ENCODE measurements around the gene TNNT1. TPM values are rescaled to one million over a fixed set of nuclear protein-coding genes. Genes with fewer than 3 reads are reported as not detected.

Gene TNNT1
- total RNA-seq, 2 donors from 2014 or later: 22.9 to 66.7 TPM

- H3K9me3 Mint-ChIP-seq: peaks cover 4% of the 10 kb centered on the region
- Histone ChIP-seq H3K36me3 (ENCODE audit: control insufficient read depth, insufficient read depth, low read length) (no peaks in the 10 kb centered on the region), H3K27ac (ENCODE audit: low read depth, low read length) (no peak overlapping the region), H3K4me1 (ENCODE audit: control insufficient read depth, insufficient read depth, low read length) (no peaks in the 10 kb centered on the region), H3K4me3 (ENCODE audit: low read length) (no peak overlapping the region), H3K9me3 (ENCODE audit: control insufficient read depth, low read length) (peaks cover 8% of the 10 kb centered on the region), H3K9ac (ENCODE audit: extremely low read depth, low read length, poor library complexity, severe bottlenecking) (no peak overlapping the region), H3K27me3 (ENCODE audit: control insufficient read depth, insufficient read depth, low read length, poor library complexity, severe bottlenecking) (no peaks in the 10 kb centered on the region)
- DNase-seq: no peak
- H3K27me3 Mint-ChIP-seq (ENCODE audit: insufficient read depth): peaks cover 65% of the 10 kb centered on the region
- H3K4me1 Mint-ChIP-seq: peaks cover 6% of the 10 kb centered on the region
- TF ChIP-seq CTCF (conservative IDR thresholded peaks at IDR 0.05): no peak
- peaks cover 11% of the 10 kb centered on the region for H3K36me3 Mint-ChIP-seq (ENCODE audit: low read depth)
- WGBS, 2 experiments (ENCODE audit: insufficient coverage in 1 of 2, insufficient read length in 1 of 2): 91 to 95% methylated on average over 9 to 12 of the region's 12 CpGs
- no peak overlapping the region for H3K4me3 Mint-ChIP-seq
- H3K27ac Mint-ChIP-seq: no peak overlapping the region
Observed at GRCh38 chr19:55153652-55154264, 4.8 kb upstream of the TNNT1 start.

- Histone ChIP-seq H3K4me3 (ENCODE audit: low read length) (no peak overlapping the region), H3K4me1 (ENCODE audit: control insufficient read depth, insufficient read depth, low read length) (no peaks in the 10 kb centered on the region), H3K27ac (ENCODE audit: low read depth, low read length) (no peak overlapping the region), H3K36me3 (ENCODE audit: control insufficient read depth, insufficient read depth, low read length) (no peaks in the 10 kb centered on the region), H3K27me3 (ENCODE audit: control insufficient read depth, insufficient read depth, low read length, poor library complexity, severe bottlenecking) (no peaks in the 10 kb centered on the region), H3K9me3 (ENCODE audit: control insufficient read depth, low read length) (peaks cover 8% of the 10 kb centered on the region), H3K9ac (ENCODE audit: extremely low read depth, low read length, poor library complexity, severe bottlenecking) (no peak overlapping the region)
- peaks cover 59% of the 10 kb centered on the region for H3K27me3 Mint-ChIP-seq (ENCODE audit: insufficient read depth)
- DNase-seq: no peak
- peaks cover 4% of the 10 kb centered on the region for H3K9me3 Mint-ChIP-seq
- TF ChIP-seq CTCF (conservative IDR thresholded peaks at IDR 0.05): no peak
- H3K4me1 Mint-ChIP-seq: peaks cover 10% of the 10 kb centered on the region
- no peak overlapping the region for H3K4me3 Mint-ChIP-seq
- peaks cover 11% of the 10 kb centered on the region for H3K36me3 Mint-ChIP-seq (ENCODE audit: low read depth)
- H3K27ac Mint-ChIP-seq: no peak overlapping the region
Observed at GRCh38 chr19:55152017-55152416, 3.0 kb upstream of the TNNT1 start.

GRCh38 chr19:55147545-55148251 lies 1.3 kb downstream of the TNNT1 start:
- Histone ChIP-seq H3K9ac (ENCODE audit: extremely low read depth, low read length, poor library complexity, severe bottlenecking) (no peak overlapping the region), H3K27me3 (ENCODE audit: control insufficient read depth, insufficient read depth, low read length, poor library complexity, severe bottlenecking) (no peaks in the 10 kb centered on the region), H3K4me1 (ENCODE audit: control insufficient read depth, insufficient read depth, low read length) (no peaks in the 10 kb centered on the region), H3K4me3 (ENCODE audit: low read length) (no peak overlapping the region), H3K27ac (ENCODE audit: low read depth, low read length) (no peak overlapping the region), H3K9me3 (ENCODE audit: control insufficient read depth, low read length) (peaks cover 8% of the 10 kb centered on the region), H3K36me3 (ENCODE audit: control insufficient read depth, insufficient read depth, low read length) (no peaks in the 10 kb centered on the region)
- no peak overlapping the region for H3K4me3 Mint-ChIP-seq
- peaks cover 8% of the 10 kb centered on the region for H3K36me3 Mint-ChIP-seq (ENCODE audit: low read depth)
- peaks cover 4% of the 10 kb centered on the region for H3K9me3 Mint-ChIP-seq
- peaks cover 10% of the 10 kb centered on the region for H3K4me1 Mint-ChIP-seq
- no peak for TF ChIP-seq CTCF (conservative IDR thresholded peaks at IDR 0.05)
- H3K27ac Mint-ChIP-seq: no peak overlapping the region
- 30 to 37% methylated on average over 2 to 8 of the region's 9 CpGs for WGBS, 2 experiments (ENCODE audit: insufficient coverage in 1 of 2, insufficient read length in 1 of 2)
- peak; percentile 68 for DNase-seq
- H3K27me3 Mint-ChIP-seq (ENCODE audit: insufficient read depth): peaks cover 68% of the 10 kb centered on the region

Measured in endodermal cell (in vitro differentiated cells).